Activated CD8-positive, alpha-beta memory T cell treated with anti-CD3 and anti-CD28 coated beads, Interleukin-2, amount 10 ng/mL, durations not matched to agents 7 days and 5 days (primary cell): ENCODE data around the gene STARD8. TPM values are rescaled to one million over a fixed set of nuclear protein-coding genes. Genes with fewer than 3 reads are reported as not detected.

Experiments used
- ATAC-seq: fragments of 150-1000 bp; cut with Tn5 transposase; one replicate; pipeline ENCODE4 v1.10.0; 2021; ENCODE audit warnings: moderate library complexity
- CTCF ChIA-PET: fragments of 350-600 bp; sonication (Branson Sonifier 250); formaldehyde crosslinking; loops from one replicate; lab custom pipeline; 2021; ENCODE audit warnings: antibody characterized with exemption; lab: Charles Lee
- DNase-seq: peaks from one replicate; pipeline ENCODE4 v3.0.0-alpha.2; 2020
- H3K27ac Mint-ChIP-seq: one replicate; pipeline ENCODE4 v1.8.0; 2021; ENCODE audit warnings: mild to moderate bottlenecking, mixed read lengths
- H3K27me3 Mint-ChIP-seq: one replicate; pipeline ENCODE4 v1.8.0; 2021; ENCODE audit warnings: mixed read lengths
- H3K36me3 Mint-ChIP-seq: one replicate; pipeline ENCODE4 v1.8.0; 2021; ENCODE audit warnings: mild to moderate bottlenecking, mixed read lengths
- H3K4me1 Mint-ChIP-seq: one replicate; pipeline ENCODE4 v1.8.0; 2021; ENCODE audit warnings: mixed read lengths
- H3K4me3 Mint-ChIP-seq: one replicate; pipeline ENCODE4 v1.8.0; 2021; ENCODE audit warnings: mild to moderate bottlenecking, moderate library complexity, mixed read lengths
- H3K9me3 Mint-ChIP-seq: one replicate; pipeline ENCODE4 v1.8.0; 2022; ENCODE audit warnings: low read depth, mixed read lengths
- total RNA-seq, 2 experiments: library from RNA; stranded (reverse); gene quantifications; one replicate each; pipeline ENCODE4 v1.2.3, GENCODE V29; 2021

Gene STARD8
- total RNA-seq, 2 experiments from 2014 or later, result 0.64 to 2.3 TPM

DNA sequence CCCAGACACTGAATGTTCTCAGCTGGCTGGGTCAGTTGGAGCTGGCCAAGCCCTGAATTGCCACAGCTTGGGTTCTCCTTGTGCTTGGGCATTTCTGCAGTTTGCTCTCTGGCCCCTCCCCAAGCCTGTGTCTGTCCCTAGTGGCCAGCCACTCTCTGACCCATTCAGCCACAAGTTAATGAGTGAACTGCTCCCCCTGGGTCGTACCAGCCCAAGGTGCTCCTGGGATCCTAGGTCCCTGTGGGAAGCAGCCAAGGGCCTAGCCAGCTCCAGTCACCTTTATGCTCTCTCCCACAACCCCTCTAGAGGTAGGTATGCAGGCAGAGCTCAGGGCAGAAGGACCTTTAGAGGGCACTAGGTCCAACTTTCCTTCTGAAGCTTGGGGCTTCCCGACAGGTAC, 51.5 kb downstream of the STARD8 start:
- H3K4me1 Mint-ChIP-seq, result peaks cover 13% of the 10 kb centered on the region
- no peak for DNase-seq
- no peaks in the 10 kb centered on the region for H3K36me3 Mint-ChIP-seq
- no peak for ATAC-seq
- no peak overlapping the region for H3K4me3 Mint-ChIP-seq
- H3K27ac Mint-ChIP-seq, result no peak overlapping the region
- CTCF ChIA-PET, result no interaction called here
- H3K27me3 Mint-ChIP-seq, result peaks cover 11% of the 10 kb centered on the region
- H3K9me3 Mint-ChIP-seq, result no peaks in the 10 kb centered on the region

DNA sequence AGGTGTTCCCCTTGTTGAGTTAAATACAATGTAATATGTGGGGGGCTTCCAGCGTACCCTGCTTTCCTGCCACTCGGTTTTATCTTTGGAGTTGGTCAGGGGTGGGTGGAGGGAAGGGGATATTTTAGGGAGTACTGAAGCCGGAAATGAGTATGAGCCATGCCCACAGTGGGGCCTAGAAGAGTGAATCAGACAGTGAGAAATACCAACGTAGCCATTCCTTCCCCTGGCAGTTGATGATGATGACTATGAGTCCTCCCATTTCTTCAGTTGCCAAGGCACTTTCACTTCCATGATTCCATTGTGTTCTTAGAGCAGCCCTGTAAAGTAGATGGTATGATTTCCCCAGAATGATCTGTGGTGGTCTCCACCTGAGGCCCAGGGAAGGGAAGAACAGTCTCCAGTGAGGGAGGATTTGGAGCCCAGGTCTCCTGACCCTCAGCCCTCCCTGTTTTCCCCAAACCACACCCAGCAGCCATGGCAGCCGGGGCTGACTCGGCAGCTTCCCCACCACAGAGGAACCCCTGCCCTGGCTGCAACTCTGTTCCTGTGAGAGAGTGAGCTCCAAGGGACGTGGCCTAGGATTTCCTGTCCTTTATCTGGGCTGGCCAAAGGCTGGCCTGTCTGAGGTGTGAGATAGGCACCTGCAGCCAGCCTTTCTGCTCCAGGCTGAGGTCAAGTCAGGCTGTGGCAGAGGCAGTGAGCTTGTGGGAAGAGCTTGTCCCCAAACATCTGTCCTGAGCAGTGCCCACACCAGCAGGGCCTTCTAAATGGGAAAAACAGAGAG, 52.7 kb downstream of the STARD8 start:
- Mint-ChIP-seq H3K4me3 (no peak overlapping the region), H3K27me3 (peaks cover 4% of the 10 kb centered on the region), H3K4me1 (peaks cover 6% of the 10 kb centered on the region), H3K9me3 (no peaks in the 10 kb centered on the region), H3K27ac (no peak overlapping the region), H3K36me3 (no peaks in the 10 kb centered on the region)
- DNase-seq, result no peak
- CTCF ChIA-PET, result no interaction called here
- no peak for ATAC-seq

DNA sequence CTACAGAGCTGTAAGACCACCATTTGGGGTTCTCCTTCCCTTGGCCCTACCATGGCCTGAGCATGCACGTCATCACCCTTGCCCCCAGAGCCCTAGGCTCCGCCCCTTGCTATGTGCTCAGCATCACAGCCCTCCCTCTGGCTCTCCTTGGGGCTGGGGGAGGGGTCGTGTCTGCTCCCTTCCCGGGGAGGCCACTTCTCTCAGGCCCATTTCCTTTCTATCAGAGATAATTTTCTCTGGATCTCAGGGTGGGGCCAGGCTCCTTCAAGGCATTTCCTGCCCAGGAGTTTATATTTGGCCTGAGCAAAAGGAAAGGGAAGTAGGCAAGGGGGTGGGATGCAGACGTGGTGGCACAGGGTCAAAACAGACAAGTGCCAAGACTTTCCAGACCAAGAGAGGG, 55.9 kb downstream of the STARD8 start:
- H3K9me3 Mint-ChIP-seq, result no peaks in the 10 kb centered on the region
- H3K27me3 Mint-ChIP-seq, result no peaks in the 10 kb centered on the region
- H3K4me1 Mint-ChIP-seq, result peaks cover 2% of the 10 kb centered on the region
- H3K27ac Mint-ChIP-seq, result no peak overlapping the region
- no peaks in the 10 kb centered on the region for H3K36me3 Mint-ChIP-seq
- CTCF ChIA-PET, result no interaction called here
- DNase-seq (no peak), ATAC-seq (no peak)
- no peak overlapping the region for H3K4me3 Mint-ChIP-seq

DNA sequence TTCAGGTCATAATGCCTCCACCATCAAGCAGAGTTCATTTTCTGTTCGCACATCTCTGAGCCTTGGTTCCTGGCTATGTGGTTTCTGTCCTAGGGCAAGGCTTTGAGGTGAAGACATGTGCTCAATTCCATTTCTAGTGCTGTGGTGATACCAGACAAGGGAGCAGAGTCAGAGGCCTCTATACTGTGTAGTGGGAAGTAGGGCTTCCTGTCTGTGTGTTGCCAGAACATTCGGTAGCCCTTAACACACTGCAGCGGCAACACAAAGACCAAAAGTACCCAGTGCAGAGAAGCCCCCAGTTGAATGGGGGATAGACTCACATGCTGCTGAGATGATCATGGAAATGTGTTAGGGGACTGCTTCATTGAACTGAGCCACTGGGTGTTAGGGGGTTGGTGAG, 56.4 kb downstream of the STARD8 start:
- DNase-seq (no peak), ATAC-seq (no peak)
- H3K4me3 Mint-ChIP-seq, result no peak overlapping the region
- no peaks in the 10 kb centered on the region for H3K36me3 Mint-ChIP-seq
- CTCF ChIA-PET, result no interaction called here
- no peaks in the 10 kb centered on the region for H3K27me3 Mint-ChIP-seq
- H3K9me3 Mint-ChIP-seq, result no peaks in the 10 kb centered on the region
- H3K4me1 Mint-ChIP-seq, result peaks cover 2% of the 10 kb centered on the region
- H3K27ac Mint-ChIP-seq, result no peak overlapping the region

DNA sequence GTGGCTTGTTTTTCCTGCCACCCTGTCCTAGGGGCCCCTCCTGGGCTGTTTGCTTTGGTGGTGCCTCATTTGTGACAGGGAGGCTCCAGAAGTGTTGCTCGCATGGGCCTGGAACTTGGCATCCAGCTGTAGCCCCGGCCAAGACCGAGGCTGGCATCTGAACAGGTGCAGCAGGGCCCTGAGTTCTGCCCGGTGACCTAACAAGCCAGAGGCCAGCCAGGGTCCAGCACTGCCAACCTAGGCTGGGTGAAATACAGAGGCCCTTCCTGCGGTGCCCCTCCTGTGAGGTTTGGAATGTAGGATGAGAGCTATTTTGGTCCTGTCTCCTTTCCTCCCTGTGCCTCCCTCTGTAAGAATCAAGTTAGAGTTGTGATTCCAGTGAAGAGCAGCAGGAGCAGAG, 58.5 kb downstream of the STARD8 start:
- H3K4me3 Mint-ChIP-seq, result no peak overlapping the region
- DNase-seq, result no peak
- CTCF ChIA-PET, result no interaction called here

DNA sequence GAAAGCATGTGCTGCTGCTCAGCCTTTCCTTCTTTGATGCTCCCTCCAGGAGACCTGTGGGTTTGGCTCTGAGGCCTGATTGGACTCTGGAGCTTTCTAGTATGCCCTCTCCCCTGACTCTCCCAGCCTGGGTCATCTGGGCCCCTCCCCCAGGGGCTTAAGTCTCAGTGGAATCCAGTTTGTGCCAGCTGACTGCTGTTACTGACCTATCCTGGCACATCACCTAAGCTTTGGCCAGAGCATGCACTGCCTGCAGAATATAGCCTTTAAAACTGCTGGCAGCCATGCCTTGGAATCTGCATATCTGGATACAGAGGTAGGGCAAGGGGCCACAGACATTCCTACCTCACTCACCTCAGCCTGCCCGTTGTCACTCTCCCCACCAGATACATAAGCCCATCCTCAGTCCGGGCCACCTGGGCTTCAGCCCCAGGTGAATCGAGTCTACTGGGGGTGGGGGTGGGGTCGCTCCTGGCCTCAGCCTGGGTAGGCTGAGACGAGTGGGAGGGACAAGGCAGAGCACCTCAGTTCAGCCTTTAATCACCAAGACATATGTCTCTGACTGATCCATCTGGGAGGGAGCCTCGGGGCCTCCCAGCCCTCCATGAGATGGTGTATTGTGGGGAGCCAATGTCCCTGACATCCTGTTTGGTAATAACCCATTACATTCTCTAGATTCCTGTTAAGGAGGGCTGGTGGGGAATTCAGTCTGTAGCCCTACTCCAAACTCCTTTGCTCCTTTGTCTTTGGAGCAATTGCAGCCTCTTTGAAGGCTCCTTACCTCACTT, 61.2 kb downstream of the STARD8 start:
- Mint-ChIP-seq H3K4me1 (peaks cover under 1% of the 10 kb centered on the region), H3K9me3 (no peaks in the 10 kb centered on the region), H3K27ac (no peak overlapping the region), H3K4me3 (no peak overlapping the region), H3K36me3 (no peaks in the 10 kb centered on the region), H3K27me3 (no peaks in the 10 kb centered on the region)
- CTCF ChIA-PET, result interaction anchor here (0.5 kb wide), 1 partner anchor 106 kb away, joined by 3 read pairs; no protein-coding TSS in a partner anchor
- no peak for ATAC-seq
- DNase-seq, result no peak

More for the DNA sequence above, 58.5 kb downstream of the STARD8 start:
- H3K27me3 Mint-ChIP-seq, result no peaks in the 10 kb centered on the region
- no peaks in the 10 kb centered on the region for H3K36me3 Mint-ChIP-seq
- no peak for ATAC-seq
- H3K27ac Mint-ChIP-seq, result no peak overlapping the region
- H3K9me3 Mint-ChIP-seq, result no peaks in the 10 kb centered on the region
- H3K4me1 Mint-ChIP-seq, result peaks cover 2% of the 10 kb centered on the region

DNA sequence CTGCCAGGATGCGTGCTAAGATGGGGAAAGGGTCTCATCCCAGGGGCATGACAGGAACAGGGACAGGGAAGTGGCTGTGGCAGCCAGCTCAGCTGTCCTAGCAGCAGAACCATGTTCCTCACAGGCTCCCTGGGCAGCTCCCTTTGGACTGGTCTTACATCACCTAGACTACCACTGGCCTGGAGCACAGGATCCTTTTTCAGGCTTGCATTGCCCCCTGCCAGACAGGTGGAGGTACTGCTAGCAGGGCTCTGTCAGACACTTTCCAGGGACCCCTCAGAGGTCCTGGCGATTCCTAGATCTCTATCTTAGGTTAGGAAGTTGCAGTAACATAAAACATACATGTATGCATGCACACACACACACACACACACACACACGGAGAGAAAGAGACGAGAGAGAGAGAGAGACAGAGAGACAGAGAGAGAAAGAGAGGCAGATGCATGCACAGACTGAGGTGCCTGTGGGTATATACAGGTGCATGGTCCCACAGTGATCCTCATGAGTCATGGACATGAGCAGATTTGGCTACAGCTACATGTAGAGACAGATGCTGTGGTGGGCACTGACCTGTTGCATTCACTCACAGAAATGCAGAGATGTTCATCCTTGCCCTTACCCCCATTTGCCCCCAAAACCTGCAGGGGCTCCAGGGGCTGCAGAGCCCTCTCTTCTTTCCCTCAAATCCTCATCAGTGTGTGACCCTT, 63.6 kb downstream of the STARD8 start:
- H3K27me3 Mint-ChIP-seq, result no peaks in the 10 kb centered on the region
- no peak overlapping the region for H3K27ac Mint-ChIP-seq
- no peaks in the 10 kb centered on the region for H3K9me3 Mint-ChIP-seq
- ATAC-seq (no peak), DNase-seq (no peak)
- CTCF ChIA-PET, result interaction anchor here (0.6 kb wide), 1 partner anchor 643 kb away, joined by 3 read pairs; no protein-coding TSS in a partner anchor
- H3K36me3 Mint-ChIP-seq, result no peaks in the 10 kb centered on the region
- H3K4me1 Mint-ChIP-seq, result no peaks in the 10 kb centered on the region
- H3K4me3 Mint-ChIP-seq, result no peak overlapping the region

DNA sequence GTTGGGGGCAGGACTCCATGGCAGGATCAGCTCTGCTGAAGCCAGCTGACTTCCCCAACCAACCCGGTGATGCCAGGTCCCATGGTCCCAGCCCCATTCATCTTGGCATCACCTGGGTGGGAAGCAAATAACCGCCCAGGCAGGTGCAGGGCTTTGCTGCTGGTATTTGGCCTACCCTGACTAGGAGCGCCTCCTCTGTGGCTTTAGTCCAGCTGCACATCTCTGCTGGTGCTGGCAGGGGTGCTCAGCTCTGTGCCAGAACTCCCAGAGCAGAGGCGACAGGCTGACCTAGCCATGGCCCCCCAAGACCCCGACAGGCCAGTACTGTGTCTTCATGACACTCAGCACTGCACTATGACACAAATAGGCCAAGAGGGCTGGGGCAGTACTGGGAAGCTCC, 64.4 kb downstream of the STARD8 start:
- H3K27ac Mint-ChIP-seq, result no peak overlapping the region
- no peaks in the 10 kb centered on the region for H3K27me3 Mint-ChIP-seq
- H3K4me1 Mint-ChIP-seq, result no peaks in the 10 kb centered on the region
- H3K36me3 Mint-ChIP-seq, result no peaks in the 10 kb centered on the region
- no peak overlapping the region for H3K4me3 Mint-ChIP-seq
- DNase-seq (no peak), ATAC-seq (no peak)
- CTCF ChIA-PET, result interaction anchor here (0.6 kb wide), 1 partner anchor 644 kb away, joined by 3 read pairs; no protein-coding TSS in a partner anchor
- no peaks in the 10 kb centered on the region for H3K9me3 Mint-ChIP-seq

DNA sequence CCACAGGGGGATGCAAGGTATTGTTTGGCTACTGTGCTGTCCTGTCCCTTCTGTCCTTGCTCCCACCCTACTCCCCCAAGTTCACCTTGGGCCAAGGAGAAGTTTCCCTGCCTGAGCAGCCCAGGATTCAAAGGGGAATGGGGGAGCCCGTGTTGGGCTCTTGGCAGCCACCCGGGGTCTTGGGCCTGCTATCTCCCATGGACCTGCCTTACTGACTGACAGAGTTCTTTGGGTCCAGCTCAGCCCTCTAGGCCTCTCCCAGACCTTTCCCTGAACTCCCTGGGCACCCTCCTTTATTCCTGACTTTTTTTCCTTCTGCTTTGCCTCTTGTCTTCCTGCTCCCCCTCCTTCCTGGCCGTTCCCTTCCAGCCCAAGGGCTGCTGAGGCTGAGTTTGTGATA, 67.4 kb downstream of the STARD8 start:
- Mint-ChIP-seq H3K27me3 (no peaks in the 10 kb centered on the region), H3K9me3 (no peaks in the 10 kb centered on the region), H3K27ac (no peak overlapping the region), H3K4me3 (no peak overlapping the region), H3K4me1 (no peaks in the 10 kb centered on the region), H3K36me3 (no peaks in the 10 kb centered on the region)
- ATAC-seq, result no peak
- DNase-seq, result no peak
- CTCF ChIA-PET, result no interaction called here

DNA sequence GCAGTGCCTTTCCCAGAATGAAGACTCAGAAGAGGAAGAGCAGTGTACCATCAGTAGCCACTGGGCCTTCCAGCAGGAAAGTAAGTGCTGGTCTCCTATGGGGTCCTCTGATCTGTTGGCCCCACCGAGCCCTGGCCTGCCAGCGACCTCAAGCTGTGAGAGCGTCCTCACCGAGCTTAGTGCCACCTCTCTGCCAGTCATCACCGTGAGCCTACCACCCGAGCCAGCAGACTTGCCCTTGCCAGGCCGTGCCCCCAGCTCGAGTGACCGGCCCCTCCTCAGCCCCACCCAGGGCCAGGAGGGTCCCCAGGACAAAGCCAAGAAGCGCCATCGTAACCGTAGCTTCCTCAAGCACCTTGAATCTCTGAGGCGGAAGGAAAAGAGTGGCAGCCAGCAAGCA, 69.7 kb downstream of the STARD8 start:
- H3K4me1 Mint-ChIP-seq, result no peaks in the 10 kb centered on the region
- H3K9me3 Mint-ChIP-seq, result no peaks in the 10 kb centered on the region
- H3K4me3 Mint-ChIP-seq, result no peak overlapping the region
- H3K27me3 Mint-ChIP-seq, result no peaks in the 10 kb centered on the region
- ATAC-seq, result no peak
- CTCF ChIA-PET, result no interaction called here
- DNase-seq, result no peak
- no peaks in the 10 kb centered on the region for H3K36me3 Mint-ChIP-seq
- no peak overlapping the region for H3K27ac Mint-ChIP-seq

DNA sequence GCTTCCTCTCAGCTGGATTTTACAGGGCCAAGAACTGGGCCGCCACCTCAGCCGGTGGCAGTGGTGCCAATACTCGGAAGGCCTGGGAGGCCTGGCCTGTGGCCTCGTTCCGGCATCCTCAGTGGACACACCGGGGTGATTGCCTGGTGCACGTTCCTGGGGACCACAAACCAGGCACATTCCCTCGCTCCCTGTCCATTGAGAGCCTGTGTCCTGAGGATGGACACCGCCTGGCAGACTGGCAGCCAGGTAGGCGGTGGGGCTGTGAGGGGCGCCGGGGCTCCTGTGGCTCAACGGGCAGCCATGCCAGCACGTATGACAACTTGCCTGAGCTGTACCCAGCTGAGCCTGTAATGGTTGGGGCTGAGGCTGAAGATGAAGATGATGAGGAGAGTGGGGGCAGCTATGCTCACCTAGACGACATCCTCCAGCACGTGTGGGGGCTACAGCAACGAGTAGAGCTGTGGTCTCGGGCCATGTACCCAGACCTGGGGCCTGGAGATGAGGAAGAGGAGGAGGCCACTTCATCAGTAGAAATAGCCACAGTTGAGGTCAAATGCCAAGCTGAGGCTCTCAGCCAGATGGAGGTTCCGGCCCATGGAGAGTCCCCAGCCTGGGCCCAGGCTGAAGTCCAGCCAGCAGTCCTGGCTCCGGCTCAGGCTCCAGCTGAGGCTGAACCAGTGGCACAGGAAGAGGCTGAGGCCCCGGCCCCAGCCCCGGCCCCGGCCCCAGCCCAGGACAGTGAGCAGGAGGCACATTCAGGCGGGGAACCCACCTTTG, 70.4 kb downstream of the STARD8 start:
- ATAC-seq (no peak), DNase-seq (no peak)
- Mint-ChIP-seq H3K36me3 (no peaks in the 10 kb centered on the region), H3K9me3 (no peaks in the 10 kb centered on the region), H3K27ac (no peak overlapping the region), H3K4me1 (no peaks in the 10 kb centered on the region), H3K27me3 (no peaks in the 10 kb centered on the region), H3K4me3 (no peak overlapping the region)
- CTCF ChIA-PET, result no interaction called here

DNA sequence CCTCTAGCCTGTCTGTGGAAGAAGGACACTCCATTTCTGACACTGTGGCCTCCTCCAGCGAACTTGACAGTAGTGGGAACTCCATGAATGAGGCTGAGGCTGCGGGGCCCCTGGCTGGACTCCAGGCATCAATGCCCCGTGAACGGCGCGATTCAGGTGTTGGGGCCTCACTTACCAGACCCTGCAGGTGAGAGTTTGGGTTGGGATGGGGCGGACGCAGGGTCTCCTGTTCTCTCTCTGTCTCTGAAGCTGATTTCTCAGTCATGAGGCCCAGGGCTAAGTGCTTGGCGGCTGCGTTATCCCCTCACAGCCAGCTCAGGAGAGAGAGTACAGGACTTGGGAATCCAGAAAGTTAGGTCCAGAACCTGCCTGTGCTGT, 71.0 kb downstream of the STARD8 start:
- CTCF ChIA-PET, result no interaction called here
- no peak overlapping the region for H3K27ac Mint-ChIP-seq
- DNase-seq, result no peak
- H3K36me3 Mint-ChIP-seq, result no peaks in the 10 kb centered on the region
- ATAC-seq, result no peak
- H3K9me3 Mint-ChIP-seq, result no peaks in the 10 kb centered on the region
- no peaks in the 10 kb centered on the region for H3K27me3 Mint-ChIP-seq
- no peaks in the 10 kb centered on the region for H3K4me1 Mint-ChIP-seq
- no peak overlapping the region for H3K4me3 Mint-ChIP-seq
